ENCODE data around the gene STARD5.

Gene STARD5

GRCh38 chr15:81279621-81280485 lies 44.1 kb downstream of the STARD5 start:
- Histone ChIP-seq H3K9me3 (ENCODE audit: control extremely low read depth in 1 of 5, control insufficient read depth in 4 of 5, insufficient read depth in 2 of 5, low read depth in 1 of 5, low read length in 4 of 5) (peaks cover 0 to 10% (median 2%) of the 10 kb centered on the region in 5 experiments), H3K27ac (ENCODE audit: insufficient read depth in 1 of 2, low read depth in 1 of 2, low read length in 2 of 2, poor library complexity in 1 of 2, severe bottlenecking in 2 of 2) (no peak overlapping the region), H3K36me3 (ENCODE audit: control insufficient read depth in 4 of 4, insufficient read depth in 4 of 4, low read length in 3 of 4) (no peaks in the 10 kb centered on the region), H3K4me1 (ENCODE audit: control extremely low read depth in 1 of 4, control insufficient read depth in 4 of 4, insufficient read depth in 4 of 4, low read length in 3 of 4) (peaks cover 10 to 14% (median 11%) of the 10 kb centered on the region in 4 experiments), H3K4me3 (ENCODE audit: control insufficient read depth in 1 of 7, extremely low read depth in 1 of 7, insufficient read depth in 4 of 7, low read depth in 2 of 7, low read length in 6 of 7) (no peak overlapping the region), H3K27me3 (replicated peaks in 2 of 5; ENCODE audit: control insufficient read depth in 4 of 5, insufficient read depth in 5 of 5, low read length in 4 of 5) (no peaks in the 10 kb centered on the region)
- POLR2A ChIA-PET, result no interaction called here
- CTCF ChIA-PET, result interaction anchor here (1.1 to 2.5 kb wide), 9 partner anchors 8 to 119 kb away, joined by 3 to 10 read pairs (median 4); no protein-coding TSS in a partner anchor
- no peak for DNase-seq
- 97% methylated on average over 8 of the region's 12 CpGs for WGBS (ENCODE audit: insufficient coverage)

- no peaks in the 10 kb centered on the region for H3K27me3 ChIP-seq (replicated peaks in 2 of 5; ENCODE audit: control insufficient read depth in 4 of 5, insufficient read depth in 5 of 5, low read length in 4 of 5)
- no peaks in the 10 kb centered on the region for H3K36me3 ChIP-seq (ENCODE audit: control insufficient read depth in 4 of 4, insufficient read depth in 4 of 4, low read length in 3 of 4)
- 100% methylated on average over 4 of the region's 6 CpGs for WGBS (ENCODE audit: insufficient coverage)
- H3K27ac ChIP-seq (ENCODE audit: insufficient read depth in 1 of 2, low read depth in 1 of 2, low read length in 2 of 2, poor library complexity in 1 of 2, severe bottlenecking in 2 of 2), result no peak overlapping the region
- POLR2A ChIA-PET, result no interaction called here
- DNase-seq, result no peak
- CTCF ChIA-PET, result interaction anchor here (0.8 to 14.7 kb wide), 5 partner anchors 10 to 123 kb away, joined by 3 to 162 read pairs (median 8); no protein-coding TSS in a partner anchor
- peaks cover 2 to 7% (median 5%) of the 10 kb centered on the region in 4 experiments for H3K4me1 ChIP-seq (ENCODE audit: control extremely low read depth in 1 of 4, control insufficient read depth in 4 of 4, insufficient read depth in 4 of 4, low read length in 3 of 4)
- no peak overlapping the region for H3K4me3 ChIP-seq (ENCODE audit: control insufficient read depth in 1 of 7, extremely low read depth in 1 of 7, insufficient read depth in 4 of 7, low read depth in 2 of 7, low read length in 6 of 7)
- peaks cover 0 to 10% (median 2%) of the 10 kb centered on the region in 5 experiments for H3K9me3 ChIP-seq (ENCODE audit: control extremely low read depth in 1 of 5, control insufficient read depth in 4 of 5, insufficient read depth in 2 of 5, low read depth in 1 of 5, low read length in 4 of 5)
These were observed 45.5 kb downstream of the STARD5 start for GRCh38 chr15:81278306-81279029.

DNA sequence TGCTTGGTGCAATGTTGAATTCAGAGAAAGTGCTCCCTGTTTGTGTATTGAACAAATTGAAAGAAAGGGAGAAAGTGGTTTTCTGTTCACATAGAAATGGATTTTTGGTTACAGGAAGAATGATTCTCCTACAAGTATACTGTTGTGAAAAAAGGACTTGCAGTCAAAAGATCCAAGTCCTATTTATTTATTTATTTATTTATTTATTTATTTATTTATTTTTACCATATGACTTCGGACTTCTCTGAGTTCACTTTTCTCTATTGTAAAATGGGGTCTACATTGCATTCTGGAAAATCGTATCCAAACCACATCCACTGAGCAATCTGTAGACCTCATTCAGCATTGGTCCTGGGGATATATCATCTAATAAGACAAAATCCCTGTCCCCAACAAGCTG lies 46.1 kb downstream of the STARD5 start:
- H3K27ac ChIP-seq (ENCODE audit: insufficient read depth in 1 of 2, low read depth in 1 of 2, low read length in 2 of 2, poor library complexity in 1 of 2, severe bottlenecking in 2 of 2), result no peak overlapping the region
- H3K4me3 ChIP-seq (ENCODE audit: control insufficient read depth in 1 of 7, extremely low read depth in 1 of 7, insufficient read depth in 4 of 7, low read depth in 2 of 7, low read length in 6 of 7), result no peak overlapping the region
- DNase-seq, result no peak
- ChIA-PET CTCF (interaction anchor here (0.8 to 14.7 kb wide), 5 partner anchors 9 to 123 kb away, joined by 3 to 162 read pairs (median 8); no protein-coding TSS in a partner anchor), POLR2A (no interaction called here)
- no peaks in the 10 kb centered on the region for H3K27me3 ChIP-seq (replicated peaks in 2 of 5; ENCODE audit: control insufficient read depth in 4 of 5, insufficient read depth in 5 of 5, low read length in 4 of 5)
- H3K36me3 ChIP-seq (ENCODE audit: control insufficient read depth in 4 of 4, insufficient read depth in 4 of 4, low read length in 3 of 4), result no peaks in the 10 kb centered on the region
- H3K4me1 ChIP-seq (ENCODE audit: control extremely low read depth in 1 of 4, control insufficient read depth in 4 of 4, insufficient read depth in 4 of 4, low read length in 3 of 4), result peaks cover 2 to 7% (median 5%) of the 10 kb centered on the region in 4 experiments
- WGBS (ENCODE audit: insufficient coverage), result no CpG with 5 or more reads among the region's 2 CpGs
- peaks cover 0 to 10% (median 2%) of the 10 kb centered on the region in 5 experiments for H3K9me3 ChIP-seq (ENCODE audit: control extremely low read depth in 1 of 5, control insufficient read depth in 4 of 5, insufficient read depth in 2 of 5, low read depth in 1 of 5, low read length in 4 of 5)

DNA sequence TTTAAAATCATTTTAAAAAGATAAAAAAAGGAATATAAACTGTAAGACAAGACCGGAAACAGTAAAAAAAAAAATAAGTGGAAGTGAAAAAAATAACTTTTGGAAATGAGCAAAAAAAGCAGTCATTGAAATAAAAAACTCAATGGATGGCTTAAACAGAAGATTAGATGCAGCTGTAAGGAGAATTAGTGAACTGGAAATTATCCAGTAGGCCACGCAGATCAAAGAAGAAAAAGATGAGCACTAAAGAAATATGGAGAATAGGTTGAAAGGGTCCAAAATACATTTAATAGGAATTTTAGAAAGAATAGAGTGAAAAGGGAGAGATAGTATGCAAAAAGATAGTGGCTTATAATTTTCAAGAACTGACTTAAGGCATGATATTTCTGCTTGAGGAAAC lies 47.0 kb downstream of the STARD5 start:
- DNase-seq, result no peak
- WGBS (ENCODE audit: insufficient coverage), result 100% methylated on average over 1 of the region's 2 CpGs
- no peaks in the 10 kb centered on the region for H3K36me3 ChIP-seq (ENCODE audit: control insufficient read depth in 4 of 4, insufficient read depth in 4 of 4, low read length in 3 of 4)
- H3K27ac ChIP-seq (ENCODE audit: insufficient read depth in 1 of 2, low read depth in 1 of 2, low read length in 2 of 2, poor library complexity in 1 of 2, severe bottlenecking in 2 of 2), result no peak overlapping the region
- H3K4me1 ChIP-seq (ENCODE audit: control extremely low read depth in 1 of 4, control insufficient read depth in 4 of 4, insufficient read depth in 4 of 4, low read length in 3 of 4), result peaks cover 2 to 7% (median 5%) of the 10 kb centered on the region in 4 experiments
- ChIA-PET POLR2A (no interaction called here), CTCF (interaction anchor here (7.2 to 14.7 kb wide), 2 partner anchors 59 to 124 kb away, joined by 69 to 162 read pairs; no protein-coding TSS in a partner anchor)
- peaks cover 0 to 10% (median 2%) of the 10 kb centered on the region in 5 experiments for H3K9me3 ChIP-seq (ENCODE audit: control extremely low read depth in 1 of 5, control insufficient read depth in 4 of 5, insufficient read depth in 2 of 5, low read depth in 1 of 5, low read length in 4 of 5)
- H3K4me3 ChIP-seq (ENCODE audit: control insufficient read depth in 1 of 7, extremely low read depth in 1 of 7, insufficient read depth in 4 of 7, low read depth in 2 of 7, low read length in 6 of 7), result no peak overlapping the region
- H3K27me3 ChIP-seq (replicated peaks in 2 of 5; ENCODE audit: control insufficient read depth in 4 of 5, insufficient read depth in 5 of 5, low read length in 4 of 5), result no peaks in the 10 kb centered on the region

- 100% methylated on average over 1 of the region's 3 CpGs for WGBS (ENCODE audit: insufficient coverage)
- no peak for DNase-seq
- ChIA-PET POLR2A (no interaction called here), CTCF (interaction anchor here (0.5 to 14.7 kb wide), 25 partner anchors 8 to 135 kb away, joined by 3 to 162 read pairs (median 8); partner anchors contain the start of gene STARD5)
- Histone ChIP-seq H3K27ac (ENCODE audit: insufficient read depth in 1 of 2, low read depth in 1 of 2, low read length in 2 of 2, poor library complexity in 1 of 2, severe bottlenecking in 2 of 2) (no peak overlapping the region), H3K36me3 (ENCODE audit: control insufficient read depth in 4 of 4, insufficient read depth in 4 of 4, low read length in 3 of 4) (no peaks in the 10 kb centered on the region), H3K4me3 (ENCODE audit: control insufficient read depth in 1 of 7, extremely low read depth in 1 of 7, insufficient read depth in 4 of 7, low read depth in 2 of 7, low read length in 6 of 7) (no peak overlapping the region), H3K9me3 (ENCODE audit: control extremely low read depth in 1 of 5, control insufficient read depth in 4 of 5, insufficient read depth in 2 of 5, low read depth in 1 of 5, low read length in 4 of 5) (peaks cover 0 to 10% (median 2%) of the 10 kb centered on the region in 5 experiments), H3K4me1 (ENCODE audit: control extremely low read depth in 1 of 4, control insufficient read depth in 4 of 4, insufficient read depth in 4 of 4, low read length in 3 of 4) (peaks cover 2 to 7% (median 5%) of the 10 kb centered on the region in 4 experiments), H3K27me3 (replicated peaks in 2 of 5; ENCODE audit: control insufficient read depth in 4 of 5, insufficient read depth in 5 of 5, low read length in 4 of 5) (no peaks in the 10 kb centered on the region)
These were observed 48.1 kb downstream of the STARD5 start for GRCh38 chr15:81275711-81276392.

DNA sequence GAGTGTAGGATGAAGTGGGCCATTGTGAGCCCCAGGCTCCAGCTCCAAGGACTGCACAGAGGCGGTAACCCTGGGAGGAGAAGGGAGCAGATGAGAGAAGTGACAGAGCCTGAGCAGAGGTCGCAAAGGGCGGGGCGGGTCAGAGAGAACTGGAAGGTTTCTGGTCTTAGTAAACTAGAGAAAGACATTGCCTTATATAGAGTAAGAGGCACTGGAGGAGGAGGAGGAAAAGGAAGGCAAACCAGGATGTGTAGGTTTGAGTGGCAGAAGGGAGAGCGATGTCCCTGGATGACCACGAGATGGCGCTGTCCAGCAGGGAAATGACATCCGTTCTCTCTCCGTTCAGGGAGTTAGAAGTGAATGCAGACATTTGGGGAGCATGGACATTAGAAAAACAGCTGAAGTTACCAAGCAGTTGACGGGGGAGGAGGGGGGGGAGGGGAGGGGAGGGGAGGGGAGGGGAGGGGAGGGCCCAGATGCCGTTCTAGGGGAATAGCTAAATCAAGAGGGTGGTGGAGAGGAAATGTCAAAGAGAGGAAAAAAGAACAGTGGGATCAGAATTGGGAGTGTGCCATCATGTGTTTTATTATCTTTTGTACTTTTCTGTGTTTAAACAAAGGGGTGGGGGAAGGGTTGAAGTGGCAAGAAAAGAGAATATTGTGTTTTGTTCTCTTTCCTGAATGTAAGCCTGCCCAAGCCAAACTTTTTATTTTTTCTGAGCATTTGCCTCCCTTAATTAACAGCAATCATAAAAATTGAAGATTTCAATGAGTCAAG lies 48.8 kb downstream of the STARD5 start:
- Histone ChIP-seq H3K9me3 (ENCODE audit: control extremely low read depth in 1 of 5, control insufficient read depth in 4 of 5, insufficient read depth in 2 of 5, low read depth in 1 of 5, low read length in 4 of 5) (peaks cover 0 to 10% (median 2%) of the 10 kb centered on the region in 5 experiments), H3K27me3 (replicated peaks in 2 of 5; ENCODE audit: control insufficient read depth in 4 of 5, insufficient read depth in 5 of 5, low read length in 4 of 5) (no peaks in the 10 kb centered on the region), H3K36me3 (ENCODE audit: control insufficient read depth in 4 of 4, insufficient read depth in 4 of 4, low read length in 3 of 4) (no peaks in the 10 kb centered on the region), H3K4me3 (ENCODE audit: control insufficient read depth in 1 of 7, extremely low read depth in 1 of 7, insufficient read depth in 4 of 7, low read depth in 2 of 7, low read length in 6 of 7) (no peak overlapping the region), H3K27ac (ENCODE audit: insufficient read depth in 1 of 2, low read depth in 1 of 2, low read length in 2 of 2, poor library complexity in 1 of 2, severe bottlenecking in 2 of 2) (no peak overlapping the region), H3K4me1 (ENCODE audit: control extremely low read depth in 1 of 4, control insufficient read depth in 4 of 4, insufficient read depth in 4 of 4, low read length in 3 of 4) (peaks cover 2 to 7% (median 5%) of the 10 kb centered on the region in 4 experiments)
- CTCF ChIA-PET, result interaction anchor here (0.5 to 14.7 kb wide), 26 partner anchors 9 to 135 kb away, joined by 3 to 162 read pairs (median 7); partner anchors contain the start of gene STARD5
- POLR2A ChIA-PET, result no interaction called here
- 5% methylated on average over 8 of the region's 11 CpGs for WGBS (ENCODE audit: insufficient coverage)
- DNase-seq, result peak; percentile 84 to 90 (median 88)
